HEK293T (cell line): ENCODE data around the gene ALOX12B.

Experiments used
- CTCF ChIA-PET: fragments of 350-600 bp; formaldehyde crosslinking; extraction: SDS; loops from one replicate; lab custom pipeline; 2021; ENCODE audit warnings: antibody characterized with exemption, inconsistent platforms; lab: Yijun Ruan, JAX
- POLR2A ChIA-PET: fragments of 350-600 bp; formaldehyde crosslinking; extraction: SDS; loops from one replicate; lab custom pipeline; 2020; ENCODE audit warnings: antibody characterized with exemption, inconsistent platforms; lab: Yijun Ruan, JAX
- DNase-seq: peaks from one replicate; pipeline ENCODE4 v3.0.0; 2012; ENCODE audit warnings: mixed read lengths; ENCODE audit errors: extremely low spot score
- ARNT ChIP-seq: fragments of 450-650 bp; IDR thresholded peaks from 2 replicates; pipeline ENCODE4 v1.6.1; 2017; ENCODE audit warnings: mild to moderate bottlenecking
- BHLHE40 ChIP-seq: fragments of 450-650 bp; IDR thresholded peaks from 2 replicates; pipeline ENCODE4 v1.6.1; 2016; ENCODE audit warnings: mild to moderate bottlenecking, moderate library complexity, borderline replicate concordance
- CTBP1 ChIP-seq: fragments of 450-650 bp; IDR thresholded peaks from 2 replicates; pipeline ENCODE4 v1.6.1; 2016; ENCODE audit warnings: borderline replicate concordance
- ELF4 ChIP-seq: fragments of 450-650 bp; IDR thresholded peaks from 2 replicates; pipeline ENCODE4 v1.6.1; 2017; ENCODE audit warnings: antibody characterized with exemption
- FOXA1 ChIP-seq: fragments of 450-650 bp; IDR thresholded peaks from 2 replicates; pipeline ENCODE4 v1.6.1; 2016; ENCODE audit warnings: mild to moderate bottlenecking
- FOXK2 ChIP-seq: fragments of 450-650 bp; IDR thresholded peaks from 2 replicates; pipeline ENCODE4 v1.6.1; 2016; ENCODE audit warnings: mild to moderate bottlenecking
- FOXM1 ChIP-seq: fragments of 450-650 bp; IDR thresholded peaks from 2 replicates; pipeline ENCODE4 v1.6.1; 2017; ENCODE audit warnings: mild to moderate bottlenecking, borderline replicate concordance
- HDGF ChIP-seq: fragments of 450-650 bp; IDR thresholded peaks from 2 replicates; pipeline ENCODE4 v1.6.1; 2017; ENCODE audit warnings: antibody characterized with exemption, borderline replicate concordance
- L3MBTL2 ChIP-seq: fragments of 450-650 bp; conservative IDR thresholded peaks from 2 replicates; pipeline ENCODE4 v1.6.1; 2016; ENCODE audit warnings: mild to moderate bottlenecking
- LEF1 ChIP-seq: fragments of 450-650 bp; IDR thresholded peaks from 2 replicates; pipeline ENCODE4 v1.6.1; 2017; ENCODE audit warnings: mild to moderate bottlenecking, borderline replicate concordance
- NFRKB ChIP-seq: fragments of 450-650 bp; IDR thresholded peaks from 2 replicates; pipeline ENCODE4 v1.6.1; 2016; ENCODE audit warnings: mild to moderate bottlenecking, moderate library complexity
- PKNOX1 ChIP-seq: fragments of 450-650 bp; IDR thresholded peaks from 2 replicates; pipeline ENCODE4 v1.6.1; 2016
- SP1 ChIP-seq: fragments of 450-650 bp; IDR thresholded peaks from 2 replicates; pipeline ENCODE4 v1.6.1; 2017
- SUZ12 ChIP-seq: fragments of 450-650 bp; IDR thresholded peaks from 2 replicates; pipeline ENCODE4 v1.6.1; 2016; ENCODE audit warnings: mild to moderate bottlenecking
- TARDBP ChIP-seq: fragments of 450-650 bp; IDR thresholded peaks from 2 replicates; pipeline ENCODE4 v1.6.1; 2016
- ZNF384 ChIP-seq: fragments of 450-650 bp; IDR thresholded peaks from 2 replicates; pipeline ENCODE4 v1.6.1; 2016

Gene ALOX12B

GRCh38 chr17:8126491-8127066 lies 39.1 kb upstream of the ALOX12B start:
- CTCF ChIA-PET = interaction anchor here (0.7 to 1.1 kb wide), 4 partner anchors 8 to 115 kb away, joined by 3 read pairs; no protein-coding TSS in a partner anchor

DNA sequence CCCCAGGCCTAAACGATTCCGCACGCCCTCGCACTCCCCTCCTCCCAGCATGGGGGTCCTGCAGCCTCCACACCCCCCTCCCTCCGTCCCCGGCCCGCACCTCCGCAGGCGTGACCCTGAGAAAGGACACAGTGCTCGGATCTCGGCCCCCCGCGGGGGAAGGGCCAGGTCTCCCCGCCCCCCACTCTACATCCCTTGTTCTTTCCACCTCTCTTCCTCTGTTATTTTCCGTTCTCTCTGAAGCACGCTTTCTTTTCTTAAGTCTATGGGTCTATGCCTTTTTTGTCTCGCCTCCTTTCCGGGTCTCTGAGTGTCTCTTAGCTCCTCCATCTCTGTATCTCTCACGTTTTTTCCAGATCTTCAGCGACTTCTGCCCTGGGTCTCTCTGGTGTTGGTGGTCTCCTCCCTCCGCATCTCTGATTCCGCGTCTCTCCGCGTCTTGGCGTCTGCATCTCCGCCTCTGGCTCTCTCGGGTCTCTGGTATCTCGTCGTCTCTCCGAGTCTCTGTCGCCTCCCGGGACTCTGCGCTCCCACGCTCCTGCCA lies 38.5 kb upstream of the ALOX12B start:
- TF ChIP-seq HDGF (no peak), L3MBTL2 (0 out of 2 replicates have a peak, but pooled peaks have one; percentile 25), ARNT (no peak)
- ChIA-PET POLR2A (interaction anchor here (0.9 to 2.1 kb wide), 8 partner anchors 11 to 169 kb away, joined by 3 to 13 read pairs (median 4); partner anchors contain the start of genes CTC1, PFAS, SLC25A35 and VAMP2), CTCF (interaction anchor here (0.7 to 1.1 kb wide), 2 partner anchors 47 to 115 kb away, joined by 3 read pairs; no protein-coding TSS in a partner anchor)
- no peak for DNase-seq

More at GRCh38 chr17:8126491-8127066, 39.1 kb upstream of the ALOX12B start:
- no peak for TF ChIP-seq LEF1
- TF ChIP-seq FOXM1 = no peak
- TF ChIP-seq CTBP1 = no peak
- no peak for TF ChIP-seq HDGF
- TF ChIP-seq ARNT = no peak
- POLR2A ChIA-PET = interaction anchor here (0.9 to 2.1 kb wide), 10 partner anchors 11 to 169 kb away, joined by 3 to 13 read pairs (median 4); partner anchors contain the start of genes AURKB, CTC1, PFAS and SLC25A35
- no peak for DNase-seq

DNA sequence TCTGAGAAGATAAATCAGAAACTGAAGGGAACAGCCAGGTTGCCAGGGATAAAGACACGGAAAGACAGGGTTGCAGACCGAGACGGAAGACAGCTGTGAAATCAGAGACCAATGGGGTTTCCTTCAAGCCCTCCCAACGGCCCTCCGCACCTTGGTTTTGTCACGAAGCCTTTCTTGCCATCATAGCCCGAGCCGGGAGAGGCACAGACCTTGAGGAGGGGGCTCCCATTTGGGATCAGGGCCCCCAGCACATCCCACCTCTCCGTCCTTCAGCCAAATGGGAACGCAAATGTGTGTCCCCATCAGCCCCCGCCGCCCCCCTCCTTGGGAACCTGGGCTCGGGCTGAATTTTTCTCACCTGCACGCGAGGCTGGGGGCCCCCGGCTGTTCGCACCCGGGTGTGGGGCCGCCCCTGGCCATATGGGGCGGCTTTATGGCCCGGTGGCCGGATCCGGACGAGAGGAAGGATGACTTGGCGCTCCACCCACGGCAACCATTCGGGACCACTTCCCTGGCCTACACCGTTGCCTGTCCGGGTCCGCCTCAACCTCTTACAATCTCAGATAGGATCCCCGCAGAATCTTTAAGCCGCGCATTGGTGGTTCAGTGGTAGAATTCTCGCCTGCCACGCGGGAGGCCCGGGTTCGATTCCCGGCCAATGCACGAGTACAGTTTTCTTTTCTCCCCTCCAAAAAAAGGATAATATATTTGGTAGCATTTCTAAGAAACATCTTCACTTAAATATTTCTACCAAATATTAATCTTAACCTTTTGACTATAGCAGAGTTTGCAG lies 37.8 kb upstream of the ALOX12B start:
- POLR2A ChIA-PET = interaction anchor here (1.2 to 2.8 kb wide), 5 partner anchors 27 to 170 kb away, joined by 5 to 22 read pairs (median 9); partner anchors contain the start of genes AURKB, PER1 and SLC25A35
- DNase-seq = peak; percentile 73
- no peak for TF ChIP-seq SUZ12
- CTCF ChIA-PET = interaction anchor here (0.6 kb wide), 1 partner anchor 53 kb away, joined by 4 read pairs; no protein-coding TSS in a partner anchor

DNA sequence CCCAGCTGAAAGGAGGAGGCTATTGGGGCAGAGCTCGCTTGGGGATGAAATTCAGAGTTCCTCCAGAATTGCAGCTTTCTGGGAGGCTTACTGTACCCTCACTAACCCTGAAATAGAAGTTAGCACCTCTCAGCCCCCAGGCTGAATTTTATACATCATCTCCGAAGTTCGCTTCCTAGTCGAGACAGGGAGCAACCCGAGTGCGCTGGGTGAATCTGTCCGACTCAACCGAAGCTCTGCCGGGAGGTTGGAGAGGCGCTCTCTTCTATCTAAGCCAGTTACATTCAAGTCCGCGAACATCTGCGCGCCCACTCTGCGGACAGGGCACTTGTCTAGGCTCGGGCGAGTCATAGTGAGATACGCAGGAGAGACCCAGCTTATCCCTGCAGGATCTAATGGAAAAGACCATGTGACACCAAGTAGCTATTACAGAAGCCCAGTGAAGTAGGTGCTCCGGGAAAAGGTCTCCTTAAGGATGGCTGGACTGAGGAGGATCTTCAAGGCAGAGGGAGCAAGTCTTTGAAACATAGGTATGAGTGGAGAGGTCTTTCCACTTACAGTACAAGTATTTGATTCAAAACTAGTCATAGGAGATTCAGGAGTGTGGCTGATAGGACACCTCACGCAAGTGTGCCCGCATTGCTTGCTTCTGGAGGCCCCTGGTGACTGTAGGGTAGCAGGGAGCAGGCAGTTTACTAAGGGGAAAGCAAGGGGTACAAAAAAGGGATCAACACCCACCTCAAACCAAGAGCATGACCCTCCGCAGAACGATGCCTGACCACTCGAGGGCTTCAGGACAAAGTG lies 37.0 kb upstream of the ALOX12B start:
- POLR2A ChIA-PET = interaction anchor here (1.0 to 2.8 kb wide), 6 partner anchors 28 to 171 kb away, joined by 3 to 22 read pairs (median 7); partner anchors contain the start of genes AURKB, PER1 and SLC25A35
- CTCF ChIA-PET = interaction anchor here (0.6 to 1.0 kb wide), 5 partner anchors 34 to 154 kb away, joined by 3 to 8 read pairs (median 3); no protein-coding TSS in a partner anchor
- TF ChIP-seq BHLHE40 = no peak
- TF ChIP-seq ARNT = no peak
- TF ChIP-seq ZNF384 = no peak
- TF ChIP-seq TARDBP = no peak
- no peak for TF ChIP-seq NFRKB
- no peak for TF ChIP-seq CTBP1
- no peak for TF ChIP-seq FOXK2
- no peak for TF ChIP-seq PKNOX1
- TF ChIP-seq FOXM1 = no peak
- TF ChIP-seq SUZ12 = no peak
- TF ChIP-seq FOXA1 = no peak
- TF ChIP-seq SP1 = no peak
- TF ChIP-seq ELF4 = no peak
- no peak for TF ChIP-seq LEF1
- TF ChIP-seq HDGF = no peak
- TF ChIP-seq L3MBTL2 = no peak
- no peak for DNase-seq

- ChIA-PET POLR2A (interaction anchor here (1.0 to 2.8 kb wide), 8 partner anchors 11 to 172 kb away, joined by 3 to 22 read pairs (median 4); partner anchors contain the start of genes AURKB, PER1 and SLC25A35), CTCF (interaction anchor here (0.6 to 1.0 kb wide), 4 partner anchors 9 to 155 kb away, joined by 3 to 8 read pairs (median 3); no protein-coding TSS in a partner anchor)
- DNase-seq = no peak
- TF ChIP-seq L3MBTL2 = peak; percentile 57
- no peak for TF ChIP-seq NFRKB
Observed at GRCh38 chr17:8123695-8124349, 36.3 kb upstream of the ALOX12B start, which contains the start of gene HES7. TSS of gene HES7 (minus strand) at chr17:8124106. CDS start at chr17:8124084, 22 bp downstream.

DNA sequence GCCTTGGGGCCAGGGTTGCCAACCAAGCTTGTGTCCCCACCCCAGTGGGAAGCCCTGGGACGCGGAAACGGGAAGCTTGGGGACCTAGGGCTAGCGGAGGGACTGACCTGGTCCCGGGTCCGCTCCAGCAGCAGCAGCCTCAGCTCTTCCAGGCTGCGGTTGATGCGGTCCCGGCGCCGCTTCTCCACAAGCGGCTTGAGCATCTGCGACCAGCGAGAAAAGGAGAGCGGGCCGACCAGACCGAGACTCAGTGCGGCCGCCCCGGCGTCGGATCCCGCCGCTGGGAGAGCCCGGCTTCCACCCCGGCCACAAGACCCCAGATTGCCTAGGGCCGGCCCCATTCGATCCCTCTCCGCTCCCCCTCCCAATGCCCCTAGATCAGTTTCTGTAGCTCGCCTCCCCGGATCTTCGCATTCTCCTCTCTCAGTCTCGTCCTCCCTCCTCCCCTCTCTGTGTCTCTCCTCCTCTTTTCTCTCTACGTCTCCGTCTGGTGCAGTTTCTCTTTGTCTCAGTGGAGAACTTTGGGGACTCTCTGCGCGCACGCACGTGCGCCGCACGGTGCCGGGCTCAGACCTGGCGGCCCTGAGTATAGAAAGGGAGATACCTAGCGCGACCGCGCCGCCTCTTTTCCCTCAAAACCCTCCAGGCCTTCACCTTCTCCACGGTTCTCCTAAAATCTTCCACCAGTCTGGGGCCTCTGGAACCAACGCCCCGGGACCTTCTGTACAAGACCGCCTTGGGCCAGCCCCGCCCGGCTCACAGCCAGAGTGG lies 35.6 kb upstream of the ALOX12B start:
- no peak for DNase-seq
- CTCF ChIA-PET = interaction anchor here (0.6 to 1.3 kb wide), 3 partner anchors 9 to 35 kb away, joined by 3 read pairs; no protein-coding TSS in a partner anchor

More for the DNA sequence above, 35.6 kb upstream of the ALOX12B start:
- TF ChIP-seq ARNT (no peak), L3MBTL2 (peak; percentile 94)
- POLR2A ChIA-PET = interaction anchor here (0.5 to 2.8 kb wide), 8 partner anchors 12 to 172 kb away, joined by 3 to 22 read pairs (median 4); partner anchors contain the start of genes AURKB, PER1, PFAS and SLC25A35
